ENCODE results near the gene SNX20.

DNA sequence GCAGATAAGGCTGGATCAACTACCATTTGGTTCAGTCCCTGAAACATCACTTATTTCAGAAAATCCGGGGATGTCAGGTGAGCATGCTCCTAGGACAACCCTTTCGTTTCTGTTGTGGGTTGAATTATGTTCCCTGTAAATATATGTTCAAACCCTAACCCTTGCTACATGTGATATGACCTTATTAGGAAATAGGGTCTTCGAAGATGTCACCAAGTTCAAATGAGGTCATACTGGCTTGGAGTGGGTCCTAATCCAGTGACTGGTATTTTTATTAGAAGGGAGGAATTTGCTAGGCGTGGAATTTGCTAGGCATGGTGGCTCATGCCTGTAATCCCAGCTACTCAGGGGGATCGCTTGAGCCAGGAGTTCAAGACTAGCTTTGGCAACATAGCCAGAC is 21.3 kb downstream of the SNX20 start:
- TF ChIP-seq RAD21 (IDR thresholded peaks at IDR 0.05; ENCODE audit: low read depth) (no peak), EP300 (IDR thresholded peaks at IDR 0.05; ENCODE audit: borderline replicate concordance) (no peak), TEAD4 (IDR thresholded peaks at IDR 0.05) (no peak), CEBPB (IDR thresholded peaks at IDR 0.05) (no peak), TAF1 (IDR thresholded peaks at IDR 0.05; ENCODE audit: low read depth) (no peak), NFIC (IDR thresholded peaks at IDR 0.05) (no peak), FOXM1 (IDR thresholded peaks at IDR 0.05; ENCODE audit: borderline replicate concordance, low read depth) (no peak), TCF12 (IDR thresholded peaks at IDR 0.05; ENCODE audit: low read depth) (no peak), YY1 (IDR thresholded peaks at IDR 0.05; ENCODE audit: low read depth) (no peak), CREB1 (IDR thresholded peaks at IDR 0.05; ENCODE audit: low read depth) (no peak)
- TF ChIP-seq, protein P1, sequence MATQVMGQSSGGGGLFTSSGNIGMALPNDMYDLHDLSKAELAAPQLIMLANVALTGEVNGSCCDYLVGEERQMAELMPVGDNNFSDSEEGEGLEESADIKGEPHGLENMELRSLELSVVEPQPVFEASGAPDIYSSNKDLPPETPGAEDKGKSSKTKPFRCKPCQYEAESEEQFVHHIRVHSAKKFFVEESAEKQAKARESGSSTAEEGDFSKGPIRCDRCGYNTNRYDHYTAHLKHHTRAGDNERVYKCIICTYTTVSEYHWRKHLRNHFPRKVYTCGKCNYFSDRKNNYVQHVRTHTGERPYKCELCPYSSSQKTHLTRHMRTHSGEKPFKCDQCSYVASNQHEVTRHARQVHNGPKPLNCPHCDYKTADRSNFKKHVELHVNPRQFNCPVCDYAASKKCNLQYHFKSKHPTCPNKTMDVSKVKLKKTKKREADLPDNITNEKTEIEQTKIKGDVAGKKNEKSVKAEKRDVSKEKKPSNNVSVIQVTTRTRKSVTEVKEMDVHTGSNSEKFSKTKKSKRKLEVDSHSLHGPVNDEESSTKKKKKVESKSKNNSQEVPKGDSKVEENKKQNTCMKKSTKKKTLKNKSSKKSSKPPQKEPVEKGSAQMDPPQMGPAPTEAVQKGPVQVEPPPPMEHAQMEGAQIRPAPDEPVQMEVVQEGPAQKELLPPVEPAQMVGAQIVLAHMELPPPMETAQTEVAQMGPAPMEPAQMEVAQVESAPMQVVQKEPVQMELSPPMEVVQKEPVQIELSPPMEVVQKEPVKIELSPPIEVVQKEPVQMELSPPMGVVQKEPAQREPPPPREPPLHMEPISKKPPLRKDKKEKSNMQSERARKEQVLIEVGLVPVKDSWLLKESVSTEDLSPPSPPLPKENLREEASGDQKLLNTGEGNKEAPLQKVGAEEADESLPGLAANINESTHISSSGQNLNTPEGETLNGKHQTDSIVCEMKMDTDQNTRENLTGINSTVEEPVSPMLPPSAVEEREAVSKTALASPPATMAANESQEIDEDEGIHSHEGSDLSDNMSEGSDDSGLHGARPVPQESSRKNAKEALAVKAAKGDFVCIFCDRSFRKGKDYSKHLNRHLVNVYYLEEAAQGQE (IDR thresholded peaks at IDR 0.05; ENCODE audit: low read depth): no peak
- TF ChIP-seq, protein P2, sequence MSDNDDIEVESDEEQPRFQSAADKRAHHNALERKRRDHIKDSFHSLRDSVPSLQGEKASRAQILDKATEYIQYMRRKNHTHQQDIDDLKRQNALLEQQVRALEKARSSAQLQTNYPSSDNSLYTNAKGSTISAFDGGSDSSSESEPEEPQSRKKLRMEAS (IDR thresholded peaks at IDR 0.05): no peak
- TF ChIP-seq, protein P3, sequence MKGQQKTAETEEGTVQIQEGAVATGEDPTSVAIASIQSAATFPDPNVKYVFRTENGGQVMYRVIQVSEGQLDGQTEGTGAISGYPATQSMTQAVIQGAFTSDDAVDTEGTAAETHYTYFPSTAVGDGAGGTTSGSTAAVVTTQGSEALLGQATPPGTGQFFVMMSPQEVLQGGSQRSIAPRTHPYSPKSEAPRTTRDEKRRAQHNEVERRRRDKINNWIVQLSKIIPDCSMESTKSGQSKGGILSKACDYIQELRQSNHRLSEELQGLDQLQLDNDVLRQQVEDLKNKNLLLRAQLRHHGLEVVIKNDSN (IDR thresholded peaks at IDR 0.05): no peak
